ENCODE measurements around the gene APP.

APP gene

GRCh38 chr21:26095131-26095530 is 75.4 kb downstream of the APP start:
- H3K27ac ChIP-seq: no peak overlapping the region
- no peak for TF ChIP-seq CTCF (IDR thresholded peaks at IDR 0.05)
- TF ChIP-seq ZFX (IDR thresholded peaks at IDR 0.05; ENCODE audit: borderline replicate concordance): no peak

- no peak overlapping the region for H3K27ac ChIP-seq
- TF ChIP-seq CTCF (IDR thresholded peaks at IDR 0.05) (no peak), ZFX (IDR thresholded peaks at IDR 0.05; ENCODE audit: borderline replicate concordance) (no peak)
Measured at GRCh38 chr21:26093122-26093521, 77.4 kb downstream of the APP start.

GRCh38 chr21:26091480-26092018 is 79.0 kb downstream of the APP start:
- TF ChIP-seq CTCF (IDR thresholded peaks at IDR 0.05) (no peak), ZFX (IDR thresholded peaks at IDR 0.05; ENCODE audit: borderline replicate concordance) (no peak)
- no peak overlapping the region for H3K27ac ChIP-seq

GRCh38 chr21:26089730-26090129 is 80.8 kb downstream of the APP start:
- no peak for TF ChIP-seq ZFX (IDR thresholded peaks at IDR 0.05; ENCODE audit: borderline replicate concordance)
- TF ChIP-seq CTCF (IDR thresholded peaks at IDR 0.05): no peak
- no peak overlapping the region for H3K27ac ChIP-seq

GRCh38 chr21:26087223-26087918 is 83.2 kb downstream of the APP start:
- TF ChIP-seq CTCF (IDR thresholded peaks at IDR 0.05) (no peak), ZFX (IDR thresholded peaks at IDR 0.05; ENCODE audit: borderline replicate concordance) (no peak)
- no peak overlapping the region for H3K27ac ChIP-seq

- no peak overlapping the region for H3K27ac ChIP-seq
Measured at GRCh38 chr21:26085882-26086281, 84.7 kb downstream of the APP start.

More at GRCh38 chr21:26085882-26086281, 84.7 kb downstream of the APP start:
- TF ChIP-seq ZFX (IDR thresholded peaks at IDR 0.05; ENCODE audit: borderline replicate concordance) (no peak), CTCF (IDR thresholded peaks at IDR 0.05) (no peak)

Data from 22Rv1 (cell line).